Ovary (tissue), 9 donors: Measurements from ENCODE around the gene ZNF155. TPM values are rescaled to one million over a fixed set of nuclear protein-coding genes. Genes with fewer than 3 reads are reported as not detected.

Source experiments
- polyA plus RNA-seq, 2 donors: library from polyadenylated mRNA; stranded (reverse); fragments of 200-250 nt in 1 of 2; fragments of 350-450 nt in 1 of 2; fragmentation: Illumina TruSeq in 1 of 2; extraction: RNeasy Lipid Tissue Mini Kit (QIAGEN cat#74804) in 1 of 2; gene quantifications; one replicate each; pipeline ENCODE4 v1.2.3, GENCODE V29; 2013 to 2014
- small RNA-seq: library from RNA; depleted of rRNA; stranded (forward); fragments of <200 nt; gene quantifications from one replicate; pipeline ENCODE3, GENCODE V24; 2016
- total RNA-seq, 7 donors: library from RNA; depleted of rRNA in 2 of 7; stranded (reverse); fragments of >200 nt in 2 of 7; fragmentation: NEBNext Ultra II Directional in 3 of 7; extraction: Animal tissue kit (Norgen Biotek cat#: 25700) in 3 of 7; gene quantifications; one replicate each; pipeline versions ENCODE4 v1.1.0 to v1.2.4, GENCODE V29; 2016 to 2023
- donor health status: DM: no; HTN: no; CAD: no; lungs with moderate emphysema.
- donor health status: DM: no; HTN: no; CAD: no.
- donor health status: Bipolar disorder and iron deficiency.
- donor health status: DM: yes; HTN: yes; CAD: no.
- donor health status: DM: no; HTN: no; CAD: no.
- donor health status: DM: yes; HTN: yes; CAD: no.

ZNF155 gene
- total and polyA plus RNA-seq, 9 donors, result 3.7 to 13.2 (median 10.4) TPM

Small RNA genes within 50 kb of the gene (small RNA-seq; reads per million reads assigned to genes)
- not detected for gene AC006213.5

Other genes with a start within 250 kb of the ZNF155 start
- gene SMG9, start 229.2 kb upstream of the ZNF155 start, total RNA-seq, result 10 to 100 TPM; 13.9 to 34.8 (median 24.2) TPM
- gene SMG9, start 229.2 kb upstream of the ZNF155 start, polyA plus RNA-seq, result 10 to 100 TPM; 15.7 to 15.9 TPM
- gene KCNN4, start 203.2 kb upstream of the ZNF155 start, total RNA-seq, result 1 to 10 TPM in 5 of 7 donors, under 1 TPM in 2; 0.61 to 9.1 (median 2.6) TPM
- under 1 TPM; 0.28 to 0.71 TPM for gene KCNN4, start 203.2 kb upstream of the ZNF155 start, polyA plus RNA-seq
- gene LYPD5, start 181.7 kb upstream of the ZNF155 start, total RNA-seq, result 1 to 10 TPM in 2 of 7 donors, under 1 TPM in 5; 0.25 to 1.9 (median 0.79) TPM
- gene LYPD5, start 181.7 kb upstream of the ZNF155 start, polyA plus RNA-seq, result 1 to 10 TPM in 1 of 2 donors, under 1 TPM in 1; 0.27 to 1.9 TPM
- 10 to 100 TPM in 5 of 7 donors, 1 to 10 TPM in 2; 8.2 to 14.6 (median 11.9) TPM for gene ZNF283, start 156.9 kb upstream of the ZNF155 start, total RNA-seq
- 1 to 10 TPM; 3.2 to 7.3 TPM for gene ZNF283, start 156.9 kb upstream of the ZNF155 start, polyA plus RNA-seq
- 1 to 10 TPM; 2.1 to 6.4 (median 4.6) TPM for gene ZNF404, start 100.2 kb upstream of the ZNF155 start, total RNA-seq
- gene ZNF404, start 100.2 kb upstream of the ZNF155 start, polyA plus RNA-seq, result 1 to 10 TPM; 3.2 TPM
- gene ZNF45, start 48.9 kb upstream of the ZNF155 start, total RNA-seq, result 10 to 100 TPM in 5 of 7 donors, 1 to 10 TPM in 2; 8.3 to 18.8 (median 15.1) TPM
- 10 to 100 TPM in 1 of 2 donors, 1 to 10 TPM in 1; 7.0 to 13.4 TPM for gene ZNF45, start 48.9 kb upstream of the ZNF155 start, polyA plus RNA-seq
- 10 to 100 TPM in 1 of 7 donors, 1 to 10 TPM in 6; 2.2 to 11.5 (median 8.0) TPM for gene ZNF221, start 33.0 kb upstream of the ZNF155 start, total RNA-seq
- gene ZNF221, start 33.0 kb upstream of the ZNF155 start, polyA plus RNA-seq, result 1 to 10 TPM; 2.3 to 3.3 TPM
- gene ZNF230, start 18.8 kb downstream of the ZNF155 start, total RNA-seq, result 10 to 100 TPM in 1 of 7 donors, 1 to 10 TPM in 6; 2.6 to 11.2 (median 4.4) TPM
- 1 to 10 TPM; 3.5 to 4.1 TPM for gene ZNF230, start 18.8 kb downstream of the ZNF155 start, polyA plus RNA-seq
- 1 to 10 TPM; 3.3 to 6.0 (median 4.1) TPM for gene ZNF222, start 41.2 kb downstream of the ZNF155 start, total RNA-seq
- gene ZNF222, start 41.2 kb downstream of the ZNF155 start, polyA plus RNA-seq, result 1 to 10 TPM; 4.8 to 4.9 TPM
- 1 to 10 TPM; 3.5 to 7.3 (median 4.7) TPM for gene ZNF223, start 67.8 kb downstream of the ZNF155 start, total RNA-seq
- 1 to 10 TPM; 4.5 to 6.3 TPM for gene ZNF223, start 67.8 kb downstream of the ZNF155 start, polyA plus RNA-seq
- gene ZNF284, start 88.0 kb downstream of the ZNF155 start, total RNA-seq, result 1 to 10 TPM in 6 of 7 donors, under 1 TPM in 1; 0.92 to 2.7 (median 2.1) TPM
- gene ZNF284, start 88.0 kb downstream of the ZNF155 start, polyA plus RNA-seq, result 1 to 10 TPM in 1 of 2 donors, under 1 TPM in 1; 0.90 to 2.1 TPM
- gene ZNF224, start 110.2 kb downstream of the ZNF155 start, total RNA-seq, result 10 to 100 TPM; 20.0 to 31.0 (median 24.4) TPM
- 10 to 100 TPM; 16.2 to 19.0 TPM for gene ZNF224, start 110.2 kb downstream of the ZNF155 start, polyA plus RNA-seq
- gene ZNF225, start 129.2 kb downstream of the ZNF155 start, total RNA-seq, result 1 to 10 TPM; 3.6 to 8.2 (median 6.9) TPM
- 1 to 10 TPM; 3.5 to 6.4 TPM for gene ZNF225, start 129.2 kb downstream of the ZNF155 start, polyA plus RNA-seq
- 10 to 100 TPM in 5 of 7 donors, 1 to 10 TPM in 2; 5.5 to 14.4 (median 11.3) TPM for gene ZNF234, start 157.4 kb downstream of the ZNF155 start, total RNA-seq
- gene ZNF234, start 157.4 kb downstream of the ZNF155 start, polyA plus RNA-seq, result 1 to 10 TPM; 4.2 to 8.5 TPM
- 10 to 100 TPM; 11.5 to 30.3 (median 22.4) TPM for gene ZNF226, start 180.9 kb downstream of the ZNF155 start, total RNA-seq
- 10 to 100 TPM; 18.1 to 27.3 TPM for gene ZNF226, start 180.9 kb downstream of the ZNF155 start, polyA plus RNA-seq
- 10 to 100 TPM in 6 of 7 donors, 1 to 10 TPM in 1; 7.3 to 29.5 (median 24.8) TPM for gene ZNF227, start 228.3 kb downstream of the ZNF155 start, total RNA-seq
- gene ZNF227, start 228.3 kb downstream of the ZNF155 start, polyA plus RNA-seq, result 10 to 100 TPM; 10.6 to 13.8 TPM